K562 (cell line): ENCODE results near the gene THOC1. TPM values are rescaled to one million over a fixed set of nuclear protein-coding genes. Genes with fewer than 3 reads are reported as not detected.

Experiments
- ARHGAP35 ChIP-seq: fragments of 450-650 bp; IDR thresholded peaks from 2 replicates; pipeline ENCODE4 v1.6.1; 2018; ENCODE audit not compliant: partially characterized antibody
- BHLHE40 ChIP-seq: IDR thresholded peaks from 2 replicates; pipeline ENCODE4 v1.6.1; 2011; ENCODE audit warnings: low read length, improper control_type of control experiment
- CBX2 ChIP-seq: fragments of 200-600 bp; sonication (generic); IDR thresholded peaks from one replicate; pipeline ENCODE4 v1.6.1; 2012; ENCODE audit warnings: mild to moderate bottlenecking, low read length, inconsistent platforms; ENCODE audit not compliant: insufficient read depth, poor library complexity, severe bottlenecking
- CREB1 ChIP-seq, 2 experiments: sonication (generic) in 1 of 2; formaldehyde crosslinking in 1 of 2; IDR thresholded peaks; 2 replicates each; pipeline versions ENCODE4 v1.6.1 to v1.8.0; 2012 to 2022; ENCODE audit warnings: inconsistent platforms in 1 of 2, mild to moderate bottlenecking in 1 of 2, missing genetic modification reagents in 1 of 2, moderate library complexity in 1 of 2
- GABPB1 ChIP-seq: sonication (generic); formaldehyde crosslinking; IDR thresholded peaks from 2 replicates; pipeline ENCODE4 v1.8.0; 2022; ENCODE audit warnings: mild to moderate bottlenecking, missing genetic modification reagents
- MCM2 ChIP-seq: fragments of 450-650 bp; IDR thresholded peaks from 2 replicates; pipeline ENCODE4 v1.6.1; 2017; ENCODE audit warnings: low read depth, mild to moderate bottlenecking
- MIER1 ChIP-seq: fragments of 450-650 bp; IDR thresholded peaks from 2 replicates; pipeline ENCODE4 v1.6.1; 2016; ENCODE audit warnings: antibody characterized with exemption, mild to moderate bottlenecking, low read depth
- NFIC ChIP-seq: fragments of 450-650 bp; IDR thresholded peaks from 2 replicates; pipeline ENCODE4 v1.6.1; 2017; ENCODE audit warnings: mild to moderate bottlenecking, inconsistent platforms
- POLR2AphosphoS2 ChIP-seq: IDR thresholded peaks from 2 replicates; pipeline ENCODE4 v1.6.1; 2012; ENCODE audit warnings: low read length, improper control_type of control experiment
- PRPF4 ChIP-seq: fragments of 200-400 bp; formaldehyde crosslinking; IDR thresholded peaks from one replicate; pipeline ENCODE4 v1.6.1; 2017; ENCODE audit warnings: low read length, low read depth, mild to moderate bottlenecking; ENCODE audit not compliant: insufficient read depth, poor library complexity, severe bottlenecking
- ZNF57 ChIP-seq: fragments of 450-650 bp; formaldehyde crosslinking; IDR thresholded peaks from 2 replicates; pipeline ENCODE4 v1.4.0; 2020; ENCODE audit warnings: mild to moderate bottlenecking, moderate library complexity
- polyA plus RNA-seq, 8 experiments: library from polyadenylated mRNA; depleted of rRNA in 4 of 8; stranded (reverse) in 5 of 8; unstranded in 3 of 8; fragments of >200 nt; fragmentation: Nextera tagmentation in 2 of 8; fragmentation: Illumina TruSeq in 1 of 8; extraction: Ambion mirVana in 2 of 8; extraction: Trizol in 1 of 8; gene quantifications; 2 replicates each; pipeline versions ENCODE4 v1.2.1 to v1.2.3, GENCODE V29; 2011 to 2014; ENCODE audit warnings: inconsistent platforms in 1 of 8, missing spikeins in 1 of 8
- total RNA-seq, 7 experiments: library from RNA; depleted of rRNA in 6 of 7; stranded (reverse); fragments of >200 nt in 6 of 7; fragmentation: Illumina TruSeq in 2 of 7; extraction: Trizol in 2 of 7; gene quantifications; 2 replicates each; pipeline versions ENCODE4 v1.2.1 to v1.2.3, GENCODE V29; 2011 to 2021; ENCODE audit warnings: low replicate concordance in 1 of 7
- TF ChIP-seq, protein P1 (sequence below), 2 experiments: fragments of 450-650 bp in 1 of 2; IDR thresholded peaks; 2 replicates each; pipeline ENCODE4 v1.6.1; 2011 to 2017; ENCODE audit warnings: low read depth in 2 of 2, antibody characterized with exemption in 1 of 2, borderline replicate concordance in 1 of 2, low read length in 1 of 2, mild to moderate bottlenecking in 1 of 2, mixed read lengths in 1 of 2; ENCODE audit not compliant: control insufficient read depth in 1 of 2
- TF ChIP-seq, protein P2 (sequence below): sonication (generic); formaldehyde crosslinking; IDR thresholded peaks from 2 replicates; pipeline ENCODE4 v1.9.0; 2022; ENCODE audit warnings: mild to moderate bottlenecking, missing genetic modification reagents
- TF ChIP-seq, protein P3 (sequence below): sonication (generic); formaldehyde crosslinking; IDR thresholded peaks from 2 replicates; pipeline ENCODE4 v1.8.0; 2022; ENCODE audit warnings: missing genetic modification reagents, mild to moderate bottlenecking, borderline replicate concordance

The THOC1 gene
- total and polyA plus RNA-seq, 9 of the 15 experiments (the other 6 are each of a cell fraction or from before 2014, with no cell fraction given): 71.1 to 143 (median 107) TPM

DNA sequence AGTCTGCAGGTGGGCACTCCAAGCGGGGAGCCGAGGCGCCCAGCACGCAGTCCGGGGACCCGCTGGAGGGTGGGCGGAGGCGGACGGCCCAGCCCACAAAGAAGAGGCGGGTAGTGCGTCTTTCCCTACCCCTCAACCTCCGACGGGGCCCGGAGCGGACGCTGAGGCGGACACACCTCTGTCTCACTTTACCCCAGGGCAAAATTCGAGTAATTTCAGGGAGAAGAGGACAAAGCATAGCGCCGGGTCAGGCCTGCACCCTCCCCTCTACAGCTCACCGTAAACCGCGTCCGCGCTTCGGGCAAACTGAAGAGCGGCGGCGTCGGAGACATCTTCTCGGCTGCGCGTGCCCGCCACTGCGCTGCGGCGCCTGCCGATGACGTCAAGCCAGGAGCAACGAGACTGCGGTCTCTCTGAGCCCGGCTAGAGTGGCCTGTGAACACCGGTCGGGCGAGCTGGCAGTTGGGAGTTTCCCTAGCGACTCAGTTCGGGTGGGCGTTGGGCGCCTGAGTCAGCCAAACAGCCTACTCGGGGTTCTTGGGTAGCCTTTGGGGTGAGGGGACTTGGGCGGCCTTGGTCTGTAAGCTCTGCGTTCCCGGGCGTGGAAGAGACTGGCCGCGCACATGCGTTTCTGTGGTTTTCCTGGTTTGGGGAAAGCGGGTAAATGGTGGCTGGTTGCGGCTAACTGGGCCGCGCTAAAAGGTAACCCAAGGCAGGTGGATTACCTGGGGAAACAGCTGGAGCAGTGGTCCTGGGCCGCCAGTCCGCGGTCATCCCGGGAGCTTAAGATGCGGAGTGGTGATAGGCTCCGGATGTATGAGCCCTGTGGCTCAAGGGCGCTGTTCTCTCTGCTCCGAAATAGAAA is at the start of gene THOC1 (continued):
- peak; percentile 93 for TF ChIP-seq BHLHE40
- peak; percentile 74 for TF ChIP-seq PRPF4
- no peak for TF ChIP-seq MCM2
- no peak for TF ChIP-seq ZNF57 (CRISPR knock-in tag)
- peak; percentile 79 for TF ChIP-seq GABPB1 (CRISPR knock-in tag)
- TF ChIP-seq MIER1: 0 out of 2 replicates have a peak, but pooled peaks have one; percentile 26
- TF ChIP-seq POLR2AphosphoS2: peak; percentile 90
- TF ChIP-seq CBX2: no peak
- TF ChIP-seq, protein P1, sequence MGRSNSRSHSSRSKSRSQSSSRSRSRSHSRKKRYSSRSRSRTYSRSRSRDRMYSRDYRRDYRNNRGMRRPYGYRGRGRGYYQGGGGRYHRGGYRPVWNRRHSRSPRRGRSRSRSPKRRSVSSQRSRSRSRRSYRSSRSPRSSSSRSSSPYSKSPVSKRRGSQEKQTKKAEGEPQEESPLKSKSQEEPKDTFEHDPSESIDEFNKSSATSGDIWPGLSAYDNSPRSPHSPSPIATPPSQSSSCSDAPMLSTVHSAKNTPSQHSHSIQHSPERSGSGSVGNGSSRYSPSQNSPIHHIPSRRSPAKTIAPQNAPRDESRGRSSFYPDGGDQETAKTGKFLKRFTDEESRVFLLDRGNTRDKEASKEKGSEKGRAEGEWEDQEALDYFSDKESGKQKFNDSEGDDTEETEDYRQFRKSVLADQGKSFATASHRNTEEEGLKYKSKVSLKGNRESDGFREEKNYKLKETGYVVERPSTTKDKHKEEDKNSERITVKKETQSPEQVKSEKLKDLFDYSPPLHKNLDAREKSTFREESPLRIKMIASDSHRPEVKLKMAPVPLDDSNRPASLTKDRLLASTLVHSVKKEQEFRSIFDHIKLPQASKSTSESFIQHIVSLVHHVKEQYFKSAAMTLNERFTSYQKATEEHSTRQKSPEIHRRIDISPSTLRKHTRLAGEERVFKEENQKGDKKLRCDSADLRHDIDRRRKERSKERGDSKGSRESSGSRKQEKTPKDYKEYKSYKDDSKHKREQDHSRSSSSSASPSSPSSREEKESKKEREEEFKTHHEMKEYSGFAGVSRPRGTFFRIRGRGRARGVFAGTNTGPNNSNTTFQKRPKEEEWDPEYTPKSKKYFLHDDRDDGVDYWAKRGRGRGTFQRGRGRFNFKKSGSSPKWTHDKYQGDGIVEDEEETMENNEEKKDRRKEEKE (IDR thresholded peaks at IDR 0.05; ENCODE audit: borderline replicate concordance in 1 of 2, control insufficient read depth in 1 of 2, low read depth in 2 of 2, low read length in 1 of 2): 0 out of 4 replicates have a peak, but pooled peaks of 1 of the 2 experiments have one; percentile 55
- TF ChIP-seq, protein P2, sequence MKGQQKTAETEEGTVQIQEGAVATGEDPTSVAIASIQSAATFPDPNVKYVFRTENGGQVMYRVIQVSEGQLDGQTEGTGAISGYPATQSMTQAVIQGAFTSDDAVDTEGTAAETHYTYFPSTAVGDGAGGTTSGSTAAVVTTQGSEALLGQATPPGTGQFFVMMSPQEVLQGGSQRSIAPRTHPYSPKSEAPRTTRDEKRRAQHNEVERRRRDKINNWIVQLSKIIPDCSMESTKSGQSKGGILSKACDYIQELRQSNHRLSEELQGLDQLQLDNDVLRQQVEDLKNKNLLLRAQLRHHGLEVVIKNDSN (CRISPR knock-in tag): peak; percentile 63
- no peak for TF ChIP-seq ARHGAP35
- TF ChIP-seq CREB1 (IDR thresholded peaks at IDR 0.05): peak; percentile 98
- peak; percentile 100 for TF ChIP-seq CREB1 (CRISPR knock-in tag; IDR thresholded peaks at IDR 0.05)
- peak; percentile 96 for TF ChIP-seq NFIC
- TF ChIP-seq, protein P3, sequence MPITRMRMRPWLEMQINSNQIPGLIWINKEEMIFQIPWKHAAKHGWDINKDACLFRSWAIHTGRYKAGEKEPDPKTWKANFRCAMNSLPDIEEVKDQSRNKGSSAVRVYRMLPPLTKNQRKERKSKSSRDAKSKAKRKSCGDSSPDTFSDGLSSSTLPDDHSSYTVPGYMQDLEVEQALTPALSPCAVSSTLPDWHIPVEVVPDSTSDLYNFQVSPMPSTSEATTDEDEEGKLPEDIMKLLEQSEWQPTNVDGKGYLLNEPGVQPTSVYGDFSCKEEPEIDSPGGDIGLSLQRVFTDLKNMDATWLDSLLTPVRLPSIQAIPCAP (CRISPR knock-in tag): peak; percentile 45; the same call in 1 of the 2 replicates
